Tibial nerve (tissue), 4 donors: ENCODE measurements around the gene SFTPA1.

Source experiments
- EP300 ChIP-seq, 2 donors: sonication (generic); formaldehyde crosslinking; IDR thresholded peaks; one replicate each; pipeline ENCODE4 v1.6.1; 2017; ENCODE audit warnings: antibody characterized with exemption in 2 of 2, mild to moderate bottlenecking in 1 of 2
- POLR2A ChIP-seq, 2 donors: fragments of 450-650 bp; IDR thresholded peaks; one replicate each; pipeline ENCODE4 v1.6.1; 2017; ENCODE audit warnings: antibody characterized with exemption in 2 of 2, mild to moderate bottlenecking in 2 of 2, moderate library complexity in 2 of 2
- TF ChIP-seq, protein P1 (sequence below), 5 experiments: fragments of 200-600 bp in 3 of 5; fragments of 450-650 bp in 2 of 5; sonication (generic) in 3 of 5; IDR thresholded peaks; one replicate each; pipeline ENCODE4 v1.5.1; 2016 to 2019; ENCODE audit warnings: antibody characterized with exemption in 5 of 5, mild to moderate bottlenecking in 3 of 5, moderate library complexity in 2 of 5

DNA sequence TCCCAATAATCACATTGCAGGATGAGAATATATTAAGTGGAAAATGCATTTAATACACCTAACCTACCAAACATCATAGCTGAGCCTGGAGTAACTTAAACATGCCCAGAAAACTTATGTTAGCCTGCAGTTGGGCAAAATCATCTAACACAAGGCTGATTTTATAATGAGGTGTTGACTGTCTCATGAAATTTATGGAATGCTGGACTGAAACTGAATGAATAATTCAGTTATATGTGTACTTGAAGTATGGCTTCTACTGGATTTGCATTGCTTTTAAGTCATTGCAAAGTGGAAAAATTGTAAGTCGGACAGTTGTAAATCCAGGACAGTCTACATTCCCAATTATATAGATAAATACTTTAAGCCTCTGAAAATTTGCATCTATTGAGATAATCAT lies 5.4 kb downstream of the SFTPA1 start:
- TF ChIP-seq EP300 (IDR thresholded peaks at IDR 0.05) (no peak), POLR2A (IDR thresholded peaks at IDR 0.05) (no peak)
- TF ChIP-seq, protein P1, sequence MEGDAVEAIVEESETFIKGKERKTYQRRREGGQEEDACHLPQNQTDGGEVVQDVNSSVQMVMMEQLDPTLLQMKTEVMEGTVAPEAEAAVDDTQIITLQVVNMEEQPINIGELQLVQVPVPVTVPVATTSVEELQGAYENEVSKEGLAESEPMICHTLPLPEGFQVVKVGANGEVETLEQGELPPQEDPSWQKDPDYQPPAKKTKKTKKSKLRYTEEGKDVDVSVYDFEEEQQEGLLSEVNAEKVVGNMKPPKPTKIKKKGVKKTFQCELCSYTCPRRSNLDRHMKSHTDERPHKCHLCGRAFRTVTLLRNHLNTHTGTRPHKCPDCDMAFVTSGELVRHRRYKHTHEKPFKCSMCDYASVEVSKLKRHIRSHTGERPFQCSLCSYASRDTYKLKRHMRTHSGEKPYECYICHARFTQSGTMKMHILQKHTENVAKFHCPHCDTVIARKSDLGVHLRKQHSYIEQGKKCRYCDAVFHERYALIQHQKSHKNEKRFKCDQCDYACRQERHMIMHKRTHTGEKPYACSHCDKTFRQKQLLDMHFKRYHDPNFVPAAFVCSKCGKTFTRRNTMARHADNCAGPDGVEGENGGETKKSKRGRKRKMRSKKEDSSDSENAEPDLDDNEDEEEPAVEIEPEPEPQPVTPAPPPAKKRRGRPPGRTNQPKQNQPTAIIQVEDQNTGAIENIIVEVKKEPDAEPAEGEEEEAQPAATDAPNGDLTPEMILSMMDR (IDR thresholded peaks at IDR 0.05), result no peak
